ENCODE measurements around the gene ZFYVE26.

The ZFYVE26 gene

DNA sequence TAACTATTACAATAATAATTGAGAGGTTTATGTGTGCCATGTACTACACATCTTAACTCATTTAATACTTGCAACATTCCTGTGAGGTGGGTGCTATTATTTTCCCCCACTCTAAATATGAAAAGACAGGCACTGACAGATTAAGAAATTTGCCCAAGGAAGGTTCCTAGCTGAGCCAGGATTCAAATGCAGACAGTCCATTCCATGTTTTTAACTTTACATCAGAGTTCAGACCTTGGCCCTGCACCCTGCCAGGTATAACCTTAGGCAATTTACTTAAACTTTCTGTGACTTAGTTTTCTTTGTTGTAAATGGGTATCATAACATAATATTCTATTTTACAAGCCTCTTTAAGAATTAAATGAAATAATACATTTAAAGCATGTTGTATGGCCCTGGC, 88.1 kb downstream of the ZFYVE26 start (continued):
- TF ChIP-seq, protein P1, sequence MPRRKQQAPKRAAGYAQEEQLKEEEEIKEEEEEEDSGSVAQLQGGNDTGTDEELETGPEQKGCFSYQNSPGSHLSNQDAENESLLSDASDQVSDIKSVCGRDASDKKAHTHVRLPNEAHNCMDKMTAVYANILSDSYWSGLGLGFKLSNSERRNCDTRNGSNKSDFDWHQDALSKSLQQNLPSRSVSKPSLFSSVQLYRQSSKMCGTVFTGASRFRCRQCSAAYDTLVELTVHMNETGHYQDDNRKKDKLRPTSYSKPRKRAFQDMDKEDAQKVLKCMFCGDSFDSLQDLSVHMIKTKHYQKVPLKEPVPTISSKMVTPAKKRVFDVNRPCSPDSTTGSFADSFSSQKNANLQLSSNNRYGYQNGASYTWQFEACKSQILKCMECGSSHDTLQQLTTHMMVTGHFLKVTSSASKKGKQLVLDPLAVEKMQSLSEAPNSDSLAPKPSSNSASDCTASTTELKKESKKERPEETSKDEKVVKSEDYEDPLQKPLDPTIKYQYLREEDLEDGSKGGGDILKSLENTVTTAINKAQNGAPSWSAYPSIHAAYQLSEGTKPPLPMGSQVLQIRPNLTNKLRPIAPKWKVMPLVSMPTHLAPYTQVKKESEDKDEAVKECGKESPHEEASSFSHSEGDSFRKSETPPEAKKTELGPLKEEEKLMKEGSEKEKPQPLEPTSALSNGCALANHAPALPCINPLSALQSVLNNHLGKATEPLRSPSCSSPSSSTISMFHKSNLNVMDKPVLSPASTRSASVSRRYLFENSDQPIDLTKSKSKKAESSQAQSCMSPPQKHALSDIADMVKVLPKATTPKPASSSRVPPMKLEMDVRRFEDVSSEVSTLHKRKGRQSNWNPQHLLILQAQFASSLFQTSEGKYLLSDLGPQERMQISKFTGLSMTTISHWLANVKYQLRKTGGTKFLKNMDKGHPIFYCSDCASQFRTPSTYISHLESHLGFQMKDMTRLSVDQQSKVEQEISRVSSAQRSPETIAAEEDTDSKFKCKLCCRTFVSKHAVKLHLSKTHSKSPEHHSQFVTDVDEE (CRISPR knock-in tag; IDR thresholded peaks at IDR 0.05): no peak
- TF ChIP-seq ARNTL (CRISPR knock-in tag; IDR thresholded peaks at IDR 0.05; ENCODE audit: borderline replicate concordance, low read depth): no peak
- no peak for TF ChIP-seq OSR1 (CRISPR knock-in tag; IDR thresholded peaks at IDR 0.05)
- no peak for TF ChIP-seq TCF4 (CRISPR knock-in tag; IDR thresholded peaks at IDR 0.05; ENCODE audit: borderline replicate concordance)
- TF ChIP-seq ZFP3 (CRISPR knock-in tag; IDR thresholded peaks at IDR 0.05): no peak
- no peak for TF ChIP-seq ZFP30 (CRISPR knock-in tag; IDR thresholded peaks at IDR 0.05)

DNA sequence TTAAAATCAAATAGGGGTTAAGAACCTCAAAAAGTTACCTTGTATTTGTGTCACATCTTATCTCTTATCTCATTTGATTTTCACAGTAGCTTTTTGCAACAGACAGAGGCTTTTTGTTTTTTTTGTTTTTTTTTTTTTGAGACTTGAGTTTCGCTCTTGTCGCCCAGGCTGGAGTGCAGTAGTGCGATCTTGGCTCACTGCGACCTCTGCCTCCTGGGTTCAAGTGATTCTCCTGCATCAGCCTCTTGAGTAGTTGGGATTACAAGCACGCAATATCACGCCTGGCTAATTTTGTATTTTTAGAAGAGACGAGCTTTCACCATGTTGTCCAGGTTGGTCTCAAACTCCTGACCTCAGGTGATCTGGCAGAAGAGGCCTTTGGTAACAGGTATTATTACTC, 89.0 kb downstream of the ZFYVE26 start:
- TF ChIP-seq ZNF565 (CRISPR knock-in tag; conservative IDR thresholded peaks at IDR 0.05; ENCODE audit: low read depth): no peak
- no peak for TF ChIP-seq PPARA (CRISPR knock-in tag; IDR thresholded peaks at IDR 0.05; ENCODE audit: borderline replicate concordance)
- TF ChIP-seq GLIS3 (CRISPR knock-in tag; IDR thresholded peaks at IDR 0.05): no peak
- TF ChIP-seq ZFP3 (CRISPR knock-in tag; IDR thresholded peaks at IDR 0.05): no peak
- no peak for TF ChIP-seq CSDC2 (CRISPR knock-in tag; IDR thresholded peaks at IDR 0.05)
- no peak for TF ChIP-seq ZFP30 (CRISPR knock-in tag; IDR thresholded peaks at IDR 0.05)
- TF ChIP-seq, protein P2, sequence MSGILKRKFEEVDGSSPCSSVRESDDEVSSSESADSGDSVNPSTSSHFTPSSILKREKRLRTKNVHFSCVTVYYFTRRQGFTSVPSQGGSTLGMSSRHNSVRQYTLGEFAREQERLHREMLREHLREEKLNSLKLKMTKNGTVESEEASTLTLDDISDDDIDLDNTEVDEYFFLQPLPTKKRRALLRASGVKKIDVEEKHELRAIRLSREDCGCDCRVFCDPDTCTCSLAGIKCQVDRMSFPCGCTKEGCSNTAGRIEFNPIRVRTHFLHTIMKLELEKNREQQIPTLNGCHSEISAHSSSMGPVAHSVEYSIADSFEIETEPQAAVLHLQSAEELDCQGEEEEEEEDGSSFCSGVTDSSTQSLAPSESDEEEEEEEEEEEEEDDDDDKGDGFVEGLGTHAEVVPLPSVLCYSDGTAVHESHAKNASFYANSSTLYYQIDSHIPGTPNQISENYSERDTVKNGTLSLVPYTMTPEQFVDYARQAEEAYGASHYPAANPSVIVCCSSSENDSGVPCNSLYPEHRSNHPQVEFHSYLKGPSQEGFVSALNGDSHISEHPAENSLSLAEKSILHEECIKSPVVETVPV (CRISPR knock-in tag; IDR thresholded peaks at IDR 0.05): no peak
- no peak for TF ChIP-seq ISL1 (CRISPR knock-in tag; IDR thresholded peaks at IDR 0.05)
- TF ChIP-seq, protein P3, sequence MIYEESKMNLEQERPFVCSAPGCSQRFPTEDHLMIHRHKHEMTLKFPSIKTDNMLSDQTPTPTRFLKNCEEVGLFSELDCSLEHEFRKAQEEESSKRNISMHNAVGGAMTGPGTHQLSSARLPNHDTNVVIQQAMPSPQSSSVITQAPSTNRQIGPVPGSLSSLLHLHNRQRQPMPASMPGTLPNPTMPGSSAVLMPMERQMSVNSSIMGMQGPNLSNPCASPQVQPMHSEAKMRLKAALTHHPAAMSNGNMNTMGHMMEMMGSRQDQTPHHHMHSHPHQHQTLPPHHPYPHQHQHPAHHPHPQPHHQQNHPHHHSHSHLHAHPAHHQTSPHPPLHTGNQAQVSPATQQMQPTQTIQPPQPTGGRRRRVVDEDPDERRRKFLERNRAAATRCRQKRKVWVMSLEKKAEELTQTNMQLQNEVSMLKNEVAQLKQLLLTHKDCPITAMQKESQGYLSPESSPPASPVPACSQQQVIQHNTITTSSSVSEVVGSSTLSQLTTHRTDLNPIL (CRISPR knock-in tag; IDR thresholded peaks at IDR 0.05; ENCODE audit: low read depth): no peak
- TF ChIP-seq TCF4 (CRISPR knock-in tag; IDR thresholded peaks at IDR 0.05; ENCODE audit: borderline replicate concordance): no peak
- TF ChIP-seq RARB (CRISPR knock-in tag; IDR thresholded peaks at IDR 0.05): no peak
- no peak for ATAC-seq

DNA sequence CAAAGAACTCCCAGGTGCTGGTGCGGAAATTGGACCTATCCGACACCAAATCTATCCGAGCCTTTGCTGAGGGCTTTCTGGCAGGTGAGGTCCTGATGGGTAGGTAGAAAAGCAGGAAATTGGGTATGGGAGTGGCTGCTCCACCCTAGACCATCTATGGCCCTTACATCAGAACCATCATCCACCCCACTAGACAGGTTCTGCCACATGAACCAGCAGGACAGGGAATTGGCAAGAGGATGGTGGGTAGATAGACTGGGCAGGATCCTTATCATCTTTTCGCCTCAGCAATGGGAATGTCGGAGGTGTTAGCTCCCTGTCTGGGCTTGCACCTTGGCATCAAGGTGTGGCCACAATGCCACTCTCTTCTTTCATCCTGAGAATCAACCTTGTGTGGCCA, 91.2 kb downstream of the ZFYVE26 start:
- ATAC-seq: no peak

More for the DNA sequence above, 91.2 kb downstream of the ZFYVE26 start:
- TF ChIP-seq TOX (CRISPR knock-in tag; IDR thresholded peaks at IDR 0.05; ENCODE audit: borderline replicate concordance) (no peak), ISL1 (CRISPR knock-in tag; IDR thresholded peaks at IDR 0.05) (no peak), PPARA (CRISPR knock-in tag; IDR thresholded peaks at IDR 0.05; ENCODE audit: borderline replicate concordance) (no peak), CSDC2 (CRISPR knock-in tag; IDR thresholded peaks at IDR 0.05) (no peak), ZFP30 (CRISPR knock-in tag; IDR thresholded peaks at IDR 0.05) (no peak), TCF4 (CRISPR knock-in tag; IDR thresholded peaks at IDR 0.05; ENCODE audit: borderline replicate concordance) (no peak), ZFP3 (CRISPR knock-in tag; IDR thresholded peaks at IDR 0.05) (no peak), ZNF8 (CRISPR knock-in tag; IDR thresholded peaks at IDR 0.05) (no peak), ZC3H10 (CRISPR knock-in tag; IDR thresholded peaks at IDR 0.05) (no peak), ZNF565 (CRISPR knock-in tag; conservative IDR thresholded peaks at IDR 0.05; ENCODE audit: low read depth) (no peak), ARNTL (CRISPR knock-in tag; IDR thresholded peaks at IDR 0.05; ENCODE audit: borderline replicate concordance, low read depth) (no peak), BACH2 (CRISPR knock-in tag; IDR thresholded peaks at IDR 0.05; ENCODE audit: borderline replicate concordance) (no peak), RARB (CRISPR knock-in tag; IDR thresholded peaks at IDR 0.05) (no peak), SNAI2 (CRISPR knock-in tag; IDR thresholded peaks at IDR 0.05) (no peak)
- TF ChIP-seq, protein P4, sequence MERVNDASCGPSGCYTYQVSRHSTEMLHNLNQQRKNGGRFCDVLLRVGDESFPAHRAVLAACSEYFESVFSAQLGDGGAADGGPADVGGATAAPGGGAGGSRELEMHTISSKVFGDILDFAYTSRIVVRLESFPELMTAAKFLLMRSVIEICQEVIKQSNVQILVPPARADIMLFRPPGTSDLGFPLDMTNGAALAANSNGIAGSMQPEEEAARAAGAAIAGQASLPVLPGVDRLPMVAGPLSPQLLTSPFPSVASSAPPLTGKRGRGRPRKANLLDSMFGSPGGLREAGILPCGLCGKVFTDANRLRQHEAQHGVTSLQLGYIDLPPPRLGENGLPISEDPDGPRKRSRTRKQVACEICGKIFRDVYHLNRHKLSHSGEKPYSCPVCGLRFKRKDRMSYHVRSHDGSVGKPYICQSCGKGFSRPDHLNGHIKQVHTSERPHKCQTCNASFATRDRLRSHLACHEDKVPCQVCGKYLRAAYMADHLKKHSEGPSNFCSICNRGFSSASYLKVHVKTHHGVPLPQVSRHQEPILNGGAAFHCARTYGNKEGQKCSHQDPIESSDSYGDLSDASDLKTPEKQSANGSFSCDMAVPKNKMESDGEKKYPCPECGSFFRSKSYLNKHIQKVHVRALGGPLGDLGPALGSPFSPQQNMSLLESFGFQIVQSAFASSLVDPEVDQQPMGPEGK (CRISPR knock-in tag; IDR thresholded peaks at IDR 0.05; ENCODE audit: borderline replicate concordance): no peak
- TF ChIP-seq, protein P5, sequence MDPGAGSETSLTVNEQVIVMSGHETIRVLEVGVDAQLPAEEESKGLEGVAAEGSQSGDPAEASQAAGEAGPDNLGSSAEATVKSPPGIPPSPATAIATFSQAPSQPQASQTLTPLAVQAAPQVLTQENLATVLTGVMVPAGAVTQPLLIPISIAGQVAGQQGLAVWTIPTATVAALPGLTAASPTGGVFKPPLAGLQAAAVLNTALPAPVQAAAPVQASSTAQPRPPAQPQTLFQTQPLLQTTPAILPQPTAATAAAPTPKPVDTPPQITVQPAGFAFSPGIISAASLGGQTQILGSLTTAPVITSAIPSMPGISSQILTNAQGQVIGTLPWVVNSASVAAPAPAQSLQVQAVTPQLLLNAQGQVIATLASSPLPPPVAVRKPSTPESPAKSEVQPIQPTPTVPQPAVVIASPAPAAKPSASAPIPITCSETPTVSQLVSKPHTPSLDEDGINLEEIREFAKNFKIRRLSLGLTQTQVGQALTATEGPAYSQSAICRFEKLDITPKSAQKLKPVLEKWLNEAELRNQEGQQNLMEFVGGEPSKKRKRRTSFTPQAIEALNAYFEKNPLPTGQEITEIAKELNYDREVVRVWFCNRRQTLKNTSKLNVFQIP (CRISPR knock-in tag; IDR thresholded peaks at IDR 0.05; ENCODE audit: borderline replicate concordance, low read depth): no peak
- TF ChIP-seq, protein P1 (CRISPR knock-in tag; IDR thresholded peaks at IDR 0.05): no peak

All from SK-N-SH treated with all-trans-retinoic acid at 6 μM for 48 hours (cell line).